ENCODE data around the gene GYPC. TPM values are rescaled to one million over a fixed set of nuclear protein-coding genes. Genes with fewer than 3 reads are reported as not detected.

Gene GYPC
- total RNA-seq, 1 experiment from 2014 or later = 0.75 TPM

DNA sequence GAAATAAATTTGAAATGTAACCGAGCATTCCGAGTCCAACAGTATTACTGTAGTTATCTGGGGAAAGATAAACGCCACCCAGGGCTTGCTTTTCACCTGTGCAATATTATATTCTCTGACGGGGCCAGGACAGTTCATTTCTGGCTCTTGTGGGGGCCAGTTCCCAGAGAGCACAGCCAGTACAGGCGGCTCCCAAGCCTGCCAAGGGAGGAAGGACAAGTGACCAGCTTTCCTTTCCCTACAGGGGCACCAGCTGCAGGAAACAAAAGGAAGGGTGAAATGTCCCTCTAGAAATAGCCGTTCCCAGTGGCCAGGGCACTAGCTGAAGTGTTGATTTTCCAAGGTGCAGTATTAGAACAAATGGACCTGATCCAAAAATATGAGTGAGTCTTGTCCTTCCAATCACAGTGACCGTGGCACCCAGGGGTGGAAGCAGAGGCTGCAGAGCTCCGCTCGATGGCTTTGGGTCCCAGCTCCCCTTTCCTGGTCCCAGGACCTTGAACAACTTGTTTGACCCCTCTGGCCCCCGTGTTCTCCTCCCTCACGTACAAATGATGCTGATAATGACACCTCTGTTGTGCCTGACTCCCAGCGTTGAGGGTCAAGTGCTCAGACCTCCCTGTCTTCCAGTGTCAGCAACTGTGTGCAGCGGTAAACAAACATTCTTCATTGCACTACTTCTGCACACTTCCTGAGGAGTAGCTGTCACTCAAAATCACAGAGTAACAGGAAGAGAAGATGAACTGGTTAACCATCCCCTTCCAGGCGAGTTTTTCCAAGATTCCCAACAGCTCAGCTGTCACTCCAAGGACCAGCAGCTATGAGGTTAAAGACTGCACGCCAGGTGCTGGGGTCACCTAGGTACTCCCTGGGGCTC is 40.9 kb downstream of the GYPC start:
- Histone ChIP-seq H3K4me3 (ENCODE audit: low read depth, low read length, poor library complexity, severe bottlenecking) (no peak overlapping the region), H3K36me3 (ENCODE audit: insufficient read depth, low read length, poor library complexity, severe bottlenecking) (no peaks in the 10 kb centered on the region), H3K27ac (ENCODE audit: low read depth, low read length, poor library complexity, severe bottlenecking) (no peak overlapping the region), H3K4me1 (ENCODE audit: insufficient read depth, low read length, poor library complexity, severe bottlenecking) (peaks cover 4% of the 10 kb centered on the region), H3K9me3 (ENCODE audit: low read depth, low read length, poor library complexity, severe bottlenecking) (no peaks in the 10 kb centered on the region), H3K27me3 (replicated peaks; ENCODE audit: insufficient read depth, low read depth, low read length, poor library complexity) (no peaks in the 10 kb centered on the region)
- intact Hi-C loops (cut with micrococcal nuclease; ENCODE audit: unreplicated experiment) = no loop called here
- CTCF ChIA-PET = no interaction called here
- no TSS peak for BruUV-seq (replicated peaks)
- POLR2A ChIA-PET (ENCODE audit: low non-redundant PET) = no interaction called here
- DNase-seq (ENCODE audit: low spot score) = no peak
- TF ChIP-seq EZH2 (IDR thresholded peaks at IDR 0.05; ENCODE audit: borderline replicate concordance, low read depth, low read length, poor library complexity, severe bottlenecking) = no peak
- TF ChIP-seq, protein P1, sequence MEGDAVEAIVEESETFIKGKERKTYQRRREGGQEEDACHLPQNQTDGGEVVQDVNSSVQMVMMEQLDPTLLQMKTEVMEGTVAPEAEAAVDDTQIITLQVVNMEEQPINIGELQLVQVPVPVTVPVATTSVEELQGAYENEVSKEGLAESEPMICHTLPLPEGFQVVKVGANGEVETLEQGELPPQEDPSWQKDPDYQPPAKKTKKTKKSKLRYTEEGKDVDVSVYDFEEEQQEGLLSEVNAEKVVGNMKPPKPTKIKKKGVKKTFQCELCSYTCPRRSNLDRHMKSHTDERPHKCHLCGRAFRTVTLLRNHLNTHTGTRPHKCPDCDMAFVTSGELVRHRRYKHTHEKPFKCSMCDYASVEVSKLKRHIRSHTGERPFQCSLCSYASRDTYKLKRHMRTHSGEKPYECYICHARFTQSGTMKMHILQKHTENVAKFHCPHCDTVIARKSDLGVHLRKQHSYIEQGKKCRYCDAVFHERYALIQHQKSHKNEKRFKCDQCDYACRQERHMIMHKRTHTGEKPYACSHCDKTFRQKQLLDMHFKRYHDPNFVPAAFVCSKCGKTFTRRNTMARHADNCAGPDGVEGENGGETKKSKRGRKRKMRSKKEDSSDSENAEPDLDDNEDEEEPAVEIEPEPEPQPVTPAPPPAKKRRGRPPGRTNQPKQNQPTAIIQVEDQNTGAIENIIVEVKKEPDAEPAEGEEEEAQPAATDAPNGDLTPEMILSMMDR (conservative IDR thresholded peaks at IDR 0.05; ENCODE audit: low read depth, low read length) = no peak

DNA sequence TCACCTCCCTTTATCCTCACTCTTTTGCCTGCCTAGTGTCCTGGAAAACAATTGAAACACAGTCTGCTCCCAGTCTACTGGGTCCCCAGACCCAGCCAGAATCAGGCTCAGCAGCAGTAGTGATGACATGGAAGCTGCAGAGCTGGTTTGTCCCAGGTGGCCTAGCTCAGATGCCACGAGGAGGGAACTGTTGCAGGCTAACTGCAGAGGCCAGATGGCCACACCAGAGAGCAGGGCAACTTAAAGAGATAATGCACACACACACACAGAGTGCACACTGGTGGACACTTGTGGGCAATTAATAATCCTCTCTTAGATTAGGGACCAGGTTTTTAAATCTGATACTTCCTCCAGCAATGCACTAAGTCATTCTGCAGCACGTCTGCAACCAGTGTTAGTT is 42.4 kb downstream of the GYPC start:
- no peak for DNase-seq (ENCODE audit: low spot score)
- ChIA-PET POLR2A (ENCODE audit: low non-redundant PET) (no interaction called here), CTCF (no interaction called here)
- H3K27ac ChIP-seq (ENCODE audit: low read depth, low read length, poor library complexity, severe bottlenecking) = no peak overlapping the region
- TF ChIP-seq EZH2 (IDR thresholded peaks at IDR 0.05; ENCODE audit: borderline replicate concordance, low read depth, low read length, poor library complexity, severe bottlenecking) = no peak
- TF ChIP-seq, protein P1 (conservative IDR thresholded peaks at IDR 0.05; ENCODE audit: low read depth, low read length) = no peak
- no peak overlapping the region for H3K4me3 ChIP-seq (ENCODE audit: low read depth, low read length, poor library complexity, severe bottlenecking)
- no peaks in the 10 kb centered on the region for H3K9me3 ChIP-seq (ENCODE audit: low read depth, low read length, poor library complexity, severe bottlenecking)
- intact Hi-C loops (cut with micrococcal nuclease; ENCODE audit: unreplicated experiment) = no loop called here
- no TSS peak for BruUV-seq (replicated peaks)
- H3K36me3 ChIP-seq (ENCODE audit: insufficient read depth, low read length, poor library complexity, severe bottlenecking) = no peaks in the 10 kb centered on the region
- H3K27me3 ChIP-seq (replicated peaks; ENCODE audit: insufficient read depth, low read depth, low read length, poor library complexity) = no peaks in the 10 kb centered on the region
- peaks cover 4% of the 10 kb centered on the region for H3K4me1 ChIP-seq (ENCODE audit: insufficient read depth, low read length, poor library complexity, severe bottlenecking)

DNA sequence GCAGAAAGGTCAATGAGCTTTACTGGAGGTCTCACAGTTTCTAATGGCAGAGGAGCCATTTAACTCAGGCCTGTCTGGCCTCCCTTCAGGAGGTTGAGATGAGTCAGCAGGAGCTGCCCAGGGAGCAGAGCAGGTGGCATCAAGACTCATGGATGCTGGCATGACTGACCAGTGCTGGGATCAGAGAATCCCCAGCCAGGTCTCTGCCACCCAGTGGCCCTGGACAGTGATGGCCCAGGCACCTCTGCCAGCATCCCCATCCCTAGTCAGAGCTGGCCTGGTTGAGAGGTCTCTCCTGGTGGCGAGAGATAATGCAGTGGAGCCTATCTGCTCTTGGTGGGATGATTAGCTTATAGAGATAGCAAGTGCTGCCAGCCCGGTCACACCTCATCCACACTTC is 43.1 kb downstream of the GYPC start:
- TF ChIP-seq, protein P1 (conservative IDR thresholded peaks at IDR 0.05; ENCODE audit: low read depth, low read length) = no peak
- TF ChIP-seq EZH2 (IDR thresholded peaks at IDR 0.05; ENCODE audit: borderline replicate concordance, low read depth, low read length, poor library complexity, severe bottlenecking) = no peak
- H3K36me3 ChIP-seq (ENCODE audit: insufficient read depth, low read length, poor library complexity, severe bottlenecking) = no peaks in the 10 kb centered on the region
- H3K4me3 ChIP-seq (ENCODE audit: low read depth, low read length, poor library complexity, severe bottlenecking) = no peak overlapping the region
- H3K27ac ChIP-seq (ENCODE audit: low read depth, low read length, poor library complexity, severe bottlenecking) = no peak overlapping the region
- ChIA-PET CTCF (no interaction called here), POLR2A (ENCODE audit: low non-redundant PET) (no interaction called here)
- no peaks in the 10 kb centered on the region for H3K27me3 ChIP-seq (replicated peaks; ENCODE audit: insufficient read depth, low read depth, low read length, poor library complexity)
- H3K9me3 ChIP-seq (ENCODE audit: low read depth, low read length, poor library complexity, severe bottlenecking) = no peaks in the 10 kb centered on the region
- BruUV-seq (replicated peaks) = no TSS peak
- no peak for DNase-seq (ENCODE audit: low spot score)
- intact Hi-C loops (cut with micrococcal nuclease; ENCODE audit: unreplicated experiment) = no loop called here
- peaks cover 4% of the 10 kb centered on the region for H3K4me1 ChIP-seq (ENCODE audit: insufficient read depth, low read length, poor library complexity, severe bottlenecking)

Measured in A673 (cell line).